ENCODE results near the gene NFATC4. TPM values are rescaled to one million over a fixed set of nuclear protein-coding genes. Genes with fewer than 3 reads are reported as not detected.
"Not testable (repeated sequence)": the region's sequence is repeated elsewhere in the genome, so short reads cannot be mapped to it uniquely, and the experiment has no call there.

Gene NFATC4
- total and polyA plus RNA-seq, 2 donors (not counting 1 experiment from before 2014, with no cell fraction given), result 3.1 to 7.6 TPM

- no peak overlapping the region for H3K9ac ChIP-seq (ENCODE audit: low read length)
- Mint-ChIP-seq H3K4me3 (no peak overlapping the region), H3K27me3 (peaks cover 53% of the 10 kb centered on the region), H3K9me3 (ENCODE audit: insufficient read depth) (no peaks in the 10 kb centered on the region), H3K4me1 (no peaks in the 10 kb centered on the region), H3K27ac (no peak overlapping the region)
- intact Hi-C loops (cut with micrococcal nuclease), result no loop called here
- no peaks in the 10 kb centered on the region for H3K9me3 ChIP-seq (ENCODE audit: control extremely low read depth in 1 of 3, control insufficient read depth in 2 of 3, insufficient read depth in 1 of 3, low read length in 2 of 3)
- no peak overlapping the region for H3K27ac ChIP-seq (ENCODE audit: low read length in 2 of 2)
- CTCF ChIA-PET, result interaction anchor here (0.6 to 0.8 kb wide), 4 partner anchors 63 to 137 kb away, joined by 3 read pairs; no protein-coding TSS in a partner anchor
- no peak overlapping the region for H3K4me2 ChIP-seq (replicated peaks; ENCODE audit: low read depth, low read length, poor library complexity, severe bottlenecking)
- no peak for DNase-seq
- no peaks in the 10 kb centered on the region for H4K20me1 ChIP-seq (ENCODE audit: control insufficient read depth, insufficient read depth, low read length, poor library complexity, severe bottlenecking)
- no peak overlapping the region for H3K4me3 ChIP-seq (ENCODE audit: control extremely low read depth in 1 of 5, extremely low read depth in 1 of 5, insufficient read depth in 1 of 5, low read depth in 2 of 5, low read length in 4 of 5)
- POLR2A ChIA-PET, result no interaction called here
- H3K79me2 ChIP-seq (ENCODE audit: control insufficient read depth, insufficient read depth, low read length), result no peaks in the 10 kb centered on the region
- no peaks in the 10 kb centered on the region for H3K4me1 ChIP-seq (ENCODE audit: control insufficient read depth in 2 of 2, insufficient read depth in 2 of 2, low read length in 2 of 2)
- TF ChIP-seq CTCF (IDR thresholded peaks at IDR 0.05) (no peak), EZH2 (IDR thresholded peaks at IDR 0.05; ENCODE audit: borderline replicate concordance, insufficient read depth, low read depth, low read length, poor library complexity, severe bottlenecking) (no peak)
- no peak overlapping the region for H2AFZ ChIP-seq (ENCODE audit: insufficient read depth, low read depth, low read length, poor library complexity, severe bottlenecking)
- no peaks in the 10 kb centered on the region for H3K36me3 ChIP-seq (replicated peaks in 1 of 2; ENCODE audit: control extremely low read depth in 1 of 2, control insufficient read depth in 1 of 2, extremely low read depth in 1 of 2, insufficient read depth in 2 of 2, low read length in 1 of 2)
- 56% methylated on average over 4 of the region's 4 CpGs for WGBS (ENCODE audit: insufficient coverage)
- ATAC-seq (ENCODE audit: low read depth), result no peak
- peaks cover 0 to 32% (median 11%) of the 10 kb centered on the region in 4 experiments for H3K27me3 ChIP-seq (replicated peaks in 1 of 4; ENCODE audit: control extremely low read depth in 1 of 4, control insufficient read depth in 3 of 4, insufficient read depth in 4 of 4, low read length in 3 of 4)
Measured at GRCh38 chr14:24351517-24351916, 16.5 kb upstream of the NFATC4 start.

GRCh38 chr14:24353559-24354481 lies 14.2 kb upstream of the NFATC4 start:
- H3K4me1 ChIP-seq (ENCODE audit: control insufficient read depth in 2 of 2, insufficient read depth in 2 of 2, low read length in 2 of 2), result no peaks in the 10 kb centered on the region
- no peak overlapping the region for H2AFZ ChIP-seq (ENCODE audit: insufficient read depth, low read depth, low read length, poor library complexity, severe bottlenecking)
- no peak overlapping the region for H3K9ac ChIP-seq (ENCODE audit: low read length)
- H3K4me3 ChIP-seq (ENCODE audit: control extremely low read depth in 1 of 5, extremely low read depth in 1 of 5, insufficient read depth in 1 of 5, low read depth in 2 of 5, low read length in 4 of 5), result no peak overlapping the region
- intact Hi-C loops (cut with micrococcal nuclease), result no loop called here
- no peaks in the 10 kb centered on the region for H3K9me3 ChIP-seq (ENCODE audit: control extremely low read depth in 1 of 3, control insufficient read depth in 2 of 3, insufficient read depth in 1 of 3, low read length in 2 of 3)
- no peaks in the 10 kb centered on the region for H3K9me3 Mint-ChIP-seq (ENCODE audit: insufficient read depth)
- peaks cover 45% of the 10 kb centered on the region for H3K27me3 Mint-ChIP-seq
- H3K79me2 ChIP-seq (ENCODE audit: control insufficient read depth, insufficient read depth, low read length), result no peaks in the 10 kb centered on the region
- H3K4me2 ChIP-seq (replicated peaks; ENCODE audit: low read depth, low read length, poor library complexity, severe bottlenecking), result no peak overlapping the region
- H4K20me1 ChIP-seq (ENCODE audit: control insufficient read depth, insufficient read depth, low read length, poor library complexity, severe bottlenecking), result no peaks in the 10 kb centered on the region
- no peak overlapping the region for H3K27ac ChIP-seq (ENCODE audit: low read length in 2 of 2)
- ATAC-seq (ENCODE audit: low read depth) (no peak), DNase-seq (no peak)
- H3K27me3 ChIP-seq (replicated peaks in 1 of 4; ENCODE audit: control extremely low read depth in 1 of 4, control insufficient read depth in 3 of 4, insufficient read depth in 4 of 4, low read length in 3 of 4), result peaks cover 0 to 32% (median 12%) of the 10 kb centered on the region in 4 experiments
- H3K27ac Mint-ChIP-seq, result no peak overlapping the region
- POLR2A ChIA-PET, result interaction anchor here (0.6 kb wide), 1 partner anchor 242 kb away, joined by 5 read pairs; no protein-coding TSS in a partner anchor
- TF ChIP-seq CTCF (IDR thresholded peaks at IDR 0.05) (no peak), EZH2 (IDR thresholded peaks at IDR 0.05; ENCODE audit: borderline replicate concordance, insufficient read depth, low read depth, low read length, poor library complexity, severe bottlenecking) (no peak)
- CTCF ChIA-PET, result no interaction called here
- H3K4me3 Mint-ChIP-seq, result no peak overlapping the region
- 42% methylated on average over 2 of the region's 5 CpGs for WGBS (ENCODE audit: insufficient coverage)
- no peaks in the 10 kb centered on the region for H3K36me3 ChIP-seq (replicated peaks in 1 of 2; ENCODE audit: control extremely low read depth in 1 of 2, control insufficient read depth in 1 of 2, extremely low read depth in 1 of 2, insufficient read depth in 2 of 2, low read length in 1 of 2)
- no peaks in the 10 kb centered on the region for H3K4me1 Mint-ChIP-seq

GRCh38 chr14:24354482-24354825 lies 13.5 kb upstream of the NFATC4 start:
- CTCF ChIA-PET, result not testable (repeated sequence)

More at GRCh38 chr14:24354482-24354825, 13.5 kb upstream of the NFATC4 start:
- intact Hi-C loops (cut with micrococcal nuclease); H3K9ac ChIP-seq (ENCODE audit: low read length); H3K27ac ChIP-seq (ENCODE audit: low read length in 2 of 2); DNase-seq; H3K4me1 Mint-ChIP-seq; ATAC-seq (ENCODE audit: low read depth); H3K79me2 ChIP-seq (ENCODE audit: control insufficient read depth, insufficient read depth, low read length); H3K4me3 ChIP-seq (ENCODE audit: control extremely low read depth in 1 of 5, extremely low read depth in 1 of 5, insufficient read depth in 1 of 5, low read depth in 2 of 5, low read length in 4 of 5); H3K36me3 ChIP-seq (replicated peaks in 1 of 2; ENCODE audit: control extremely low read depth in 1 of 2, control insufficient read depth in 1 of 2, extremely low read depth in 1 of 2, insufficient read depth in 2 of 2, low read length in 1 of 2); H3K4me2 ChIP-seq (replicated peaks; ENCODE audit: low read depth, low read length, poor library complexity, severe bottlenecking); H3K27ac Mint-ChIP-seq; H3K4me1 ChIP-seq (ENCODE audit: control insufficient read depth in 2 of 2, insufficient read depth in 2 of 2, low read length in 2 of 2); H2AFZ ChIP-seq (ENCODE audit: insufficient read depth, low read depth, low read length, poor library complexity, severe bottlenecking); H3K4me3 Mint-ChIP-seq; H3K9me3 ChIP-seq (ENCODE audit: control extremely low read depth in 1 of 3, control insufficient read depth in 2 of 3, insufficient read depth in 1 of 3, low read length in 2 of 3); H3K9me3 Mint-ChIP-seq (ENCODE audit: insufficient read depth); H4K20me1 ChIP-seq (ENCODE audit: control insufficient read depth, insufficient read depth, low read length, poor library complexity, severe bottlenecking): not testable (repeated sequence)
- POLR2A ChIA-PET, result interaction anchor here (0.6 kb wide), 1 partner anchor 243 kb away, joined by 5 read pairs; no protein-coding TSS in a partner anchor
- peaks cover 43% of the 10 kb centered on the region for H3K27me3 Mint-ChIP-seq
- H3K27me3 ChIP-seq (replicated peaks in 1 of 4; ENCODE audit: control extremely low read depth in 1 of 4, control insufficient read depth in 3 of 4, insufficient read depth in 4 of 4, low read length in 3 of 4), result peaks cover 0 to 33% (median 11%) of the 10 kb centered on the region in 4 experiments
- WGBS (ENCODE audit: insufficient coverage), result 70% methylated on average over 1 of the region's 3 CpGs

All from B cell (primary cell).